Kidney (tissue), 14 donors: Measurements from ENCODE around the gene USP36. TPM values are rescaled to one million over a fixed set of nuclear protein-coding genes. Genes with fewer than 3 reads are reported as not detected.

Experiments used
- DNase-seq, 5 donors: peaks; one replicate each; pipeline ENCODE4 v3.0.0-alpha.2; 2013 to 2020
- FAIRE-seq: peaks from 2 replicates; lab custom pipeline; 2012; peaks lifted over from hg19 to GRCh38; lab: Jason Lieb, UNC
- H3K27ac ChIP-seq, 2 donors: one replicate each; pipeline ENCODE4 v1.7.0; 2013; ENCODE audit warnings: low read depth in 2 of 2, low read length in 2 of 2, inconsistent platforms in 1 of 2
- H3K27me3 ChIP-seq: one replicate; pipeline ENCODE4 v1.7.1; 2013; ENCODE audit warnings: low read length, inconsistent platforms; ENCODE audit not compliant: control insufficient read depth, insufficient read depth
- H3K36me3 ChIP-seq, 3 donors: one replicate each; pipeline versions ENCODE4 v1.7.0 to v1.7.1; 2013; ENCODE audit warnings: low read length in 3 of 3, control low read depth in 1 of 3, inconsistent platforms in 1 of 3; ENCODE audit not compliant: insufficient read depth in 3 of 3, control insufficient read depth in 2 of 3
- H3K4me1 ChIP-seq, 3 donors: one replicate each; pipeline versions ENCODE4 v1.7.0 to v1.7.1; 2013; ENCODE audit warnings: low read length in 3 of 3, inconsistent platforms in 1 of 3, low read depth in 1 of 3; ENCODE audit not compliant: control insufficient read depth in 2 of 3, insufficient read depth in 2 of 3
- H3K4me3 ChIP-seq, 3 donors: one replicate each; pipeline versions ENCODE4 v1.7.0 to v1.8.1; 2013; ENCODE audit warnings: low read length in 3 of 3, control low read depth in 1 of 3, inconsistent platforms in 1 of 3
- H3K9ac ChIP-seq, 3 donors: one replicate each; pipeline versions ENCODE4 v1.7.0 to v1.7.1; 2013; ENCODE audit warnings: low read length in 3 of 3, control low read depth in 1 of 3, inconsistent platforms in 1 of 3
- H3K9me3 ChIP-seq, 3 donors: one replicate each; pipeline versions ENCODE4 v1.7.0 to v1.7.1; 2013; ENCODE audit warnings: low read length in 3 of 3, control low read depth in 1 of 3, inconsistent platforms in 1 of 3; ENCODE audit not compliant: control insufficient read depth in 2 of 3, insufficient read depth in 1 of 3
- CTCF ChIP-seq: IDR thresholded peaks from 3 replicates; pipeline ENCODE4 v1.5.1; 2012; ENCODE audit warnings: mild to moderate bottlenecking, moderate library complexity, borderline replicate concordance; ENCODE audit not compliant: insufficient read depth; ENCODE audit errors: extremely low read depth
- intact Hi-C: fragments of 100-400 bp; cut with DNase I; formaldehyde crosslinking; loops from one replicate; pipeline ENCODE4 v1.11.1; 2022
- polyA plus RNA-seq: library from polyadenylated mRNA; stranded (reverse); fragments of 350-450 nt; fragmentation: Illumina TruSeq; extraction: RNeasy Lipid Tissue Mini Kit (QIAGEN cat#74804); gene quantifications from one replicate; pipeline ENCODE4 v1.2.3, GENCODE V29; 2014; ENCODE audit warnings: low read depth, low replicate concordance; ENCODE audit not compliant: insufficient read depth
- total RNA-seq: library from RNA; stranded (reverse); fragmentation: NEBNext Ultra II Directional; extraction: Animal tissue kit (Norgen Biotek cat#: 25700); gene quantifications from one replicate; pipeline ENCODE4 v1.2.1, GENCODE V29; 2021
- donor health status: control.
- donor health status: control.
- donor health status: control.
- donor health status: control.
- donor health status: control.
- donor health status: DM: yes; HTN: yes; CAD: no.
- donor health status: Normal renal cell carcinoma (clear cell type).

USP36 gene
- total and polyA plus RNA-seq, 2 donors from 2014 or later = 17.0 to 66.2 TPM

GRCh38 chr17:78824240-78824639 lies 16.4 kb downstream of the USP36 start:
- intact Hi-C loops = no loop called here
- Histone ChIP-seq H3K9me3 (no peaks in the 10 kb centered on the region), H3K4me3 (no peak overlapping the region), H3K36me3 (peaks cover 8 to 38% (median 34%) of the 10 kb centered on the region in 3 donors), H3K27me3 (no peaks in the 10 kb centered on the region), H3K9ac (no peak overlapping the region), H3K4me1 (no peaks in the 10 kb centered on the region), H3K27ac (no peak overlapping the region)
- no peak for TF ChIP-seq CTCF
- FAIRE-seq = no peak
- peak in 4 of 5 donors; percentile 54 to 75 (median 59) for DNase-seq

- FAIRE-seq = no peak
- Histone ChIP-seq H3K4me3 (no peak overlapping the region), H3K4me1 (no peaks in the 10 kb centered on the region), H3K27ac (no peak overlapping the region), H3K9ac (no peak overlapping the region), H3K27me3 (no peaks in the 10 kb centered on the region), H3K36me3 (peaks cover 8 to 39% (median 29%) of the 10 kb centered on the region in 3 donors), H3K9me3 (no peaks in the 10 kb centered on the region)
- intact Hi-C loops = no loop called here
- no peak for TF ChIP-seq CTCF
- DNase-seq = no peak
These were observed 17.1 kb downstream of the USP36 start for GRCh38 chr17:78823282-78824046.

GRCh38 chr17:78822552-78822951 lies 18.1 kb downstream of the USP36 start:
- no peaks in the 10 kb centered on the region for H3K9me3 ChIP-seq
- H3K27me3 ChIP-seq = no peaks in the 10 kb centered on the region
- H3K27ac ChIP-seq = no peak overlapping the region
- intact Hi-C loops = no loop called here
- TF ChIP-seq CTCF = no peak
- no peak overlapping the region for H3K4me3 ChIP-seq
- FAIRE-seq = no peak
- peaks cover 8 to 39% (median 32%) of the 10 kb centered on the region in 3 donors for H3K36me3 ChIP-seq
- H3K9ac ChIP-seq = no peak overlapping the region
- peak in 1 of 5 donors; percentile 63 for DNase-seq
- H3K4me1 ChIP-seq = no peaks in the 10 kb centered on the region
